22Rv1 (cell line): ENCODE data around the gene MIPOL1.
"Not testable (repeated sequence)": the region's sequence is repeated elsewhere in the genome, so short reads cannot be mapped to it uniquely, and the experiment has no call there.

Source experiments
- H3K27ac ChIP-seq: fragments of 450-650 bp; 2 replicates; pipeline ENCODE4 v1.5.1; 2017
- ZFX ChIP-seq: fragments of 450-650 bp; IDR thresholded peaks from 2 replicates; pipeline ENCODE4 v1.6.1; 2017; ENCODE audit warnings: antibody characterized with exemption, borderline replicate concordance
- TF ChIP-seq, protein P1 (sequence below): fragments of 450-650 bp; IDR thresholded peaks from 2 replicates; pipeline ENCODE4 v1.5.1; 2017; ENCODE audit warnings: mild to moderate bottlenecking

The MIPOL1 gene

DNA sequence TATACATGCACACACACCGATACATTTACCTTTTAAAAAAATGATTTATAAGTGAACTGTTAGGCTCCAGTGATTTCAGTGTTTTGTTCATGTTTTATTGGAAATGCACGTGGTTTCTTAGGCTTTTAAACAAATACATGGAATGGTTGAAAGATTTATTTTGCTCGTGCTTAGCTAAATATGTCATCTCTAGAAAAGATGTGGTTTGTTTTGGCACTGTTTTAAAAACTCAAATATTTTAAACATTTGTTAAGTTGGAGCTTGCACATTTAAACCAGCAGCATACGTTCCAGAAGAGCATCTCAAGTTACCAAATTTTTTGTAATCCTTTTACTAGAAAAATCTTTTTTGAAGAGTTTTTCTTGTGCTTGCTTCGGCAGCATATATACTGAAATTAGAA lies 352.8 kb downstream of the MIPOL1 start:
- H3K27ac ChIP-seq = peak overlapping the region; percentile 16; the same call in 1 of the 2 replicates
- no peak for TF ChIP-seq ZFX
- TF ChIP-seq, protein P1, sequence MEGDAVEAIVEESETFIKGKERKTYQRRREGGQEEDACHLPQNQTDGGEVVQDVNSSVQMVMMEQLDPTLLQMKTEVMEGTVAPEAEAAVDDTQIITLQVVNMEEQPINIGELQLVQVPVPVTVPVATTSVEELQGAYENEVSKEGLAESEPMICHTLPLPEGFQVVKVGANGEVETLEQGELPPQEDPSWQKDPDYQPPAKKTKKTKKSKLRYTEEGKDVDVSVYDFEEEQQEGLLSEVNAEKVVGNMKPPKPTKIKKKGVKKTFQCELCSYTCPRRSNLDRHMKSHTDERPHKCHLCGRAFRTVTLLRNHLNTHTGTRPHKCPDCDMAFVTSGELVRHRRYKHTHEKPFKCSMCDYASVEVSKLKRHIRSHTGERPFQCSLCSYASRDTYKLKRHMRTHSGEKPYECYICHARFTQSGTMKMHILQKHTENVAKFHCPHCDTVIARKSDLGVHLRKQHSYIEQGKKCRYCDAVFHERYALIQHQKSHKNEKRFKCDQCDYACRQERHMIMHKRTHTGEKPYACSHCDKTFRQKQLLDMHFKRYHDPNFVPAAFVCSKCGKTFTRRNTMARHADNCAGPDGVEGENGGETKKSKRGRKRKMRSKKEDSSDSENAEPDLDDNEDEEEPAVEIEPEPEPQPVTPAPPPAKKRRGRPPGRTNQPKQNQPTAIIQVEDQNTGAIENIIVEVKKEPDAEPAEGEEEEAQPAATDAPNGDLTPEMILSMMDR = no peak

DNA sequence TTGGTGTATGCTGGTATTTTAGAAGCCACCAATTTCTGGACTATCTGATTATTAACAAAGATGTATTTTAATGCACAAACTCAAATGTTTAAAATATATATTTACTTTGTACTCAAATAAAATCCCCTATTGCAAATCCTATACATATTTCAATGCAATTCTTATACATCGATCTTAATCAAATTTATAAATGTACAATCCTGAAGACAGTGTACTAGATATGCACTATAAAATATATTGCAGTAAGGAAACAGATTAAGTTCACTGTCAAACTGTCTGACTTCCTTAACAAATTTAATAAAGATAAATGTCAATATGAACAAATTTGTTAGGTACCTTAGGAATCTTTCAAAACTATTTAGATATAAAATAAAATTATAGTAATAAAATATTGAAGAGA lies 353.4 kb downstream of the MIPOL1 start:
- TF ChIP-seq ZFX = no peak
- H3K27ac ChIP-seq = peak overlapping the region; percentile 16; the same call in 1 of the 2 replicates

DNA sequence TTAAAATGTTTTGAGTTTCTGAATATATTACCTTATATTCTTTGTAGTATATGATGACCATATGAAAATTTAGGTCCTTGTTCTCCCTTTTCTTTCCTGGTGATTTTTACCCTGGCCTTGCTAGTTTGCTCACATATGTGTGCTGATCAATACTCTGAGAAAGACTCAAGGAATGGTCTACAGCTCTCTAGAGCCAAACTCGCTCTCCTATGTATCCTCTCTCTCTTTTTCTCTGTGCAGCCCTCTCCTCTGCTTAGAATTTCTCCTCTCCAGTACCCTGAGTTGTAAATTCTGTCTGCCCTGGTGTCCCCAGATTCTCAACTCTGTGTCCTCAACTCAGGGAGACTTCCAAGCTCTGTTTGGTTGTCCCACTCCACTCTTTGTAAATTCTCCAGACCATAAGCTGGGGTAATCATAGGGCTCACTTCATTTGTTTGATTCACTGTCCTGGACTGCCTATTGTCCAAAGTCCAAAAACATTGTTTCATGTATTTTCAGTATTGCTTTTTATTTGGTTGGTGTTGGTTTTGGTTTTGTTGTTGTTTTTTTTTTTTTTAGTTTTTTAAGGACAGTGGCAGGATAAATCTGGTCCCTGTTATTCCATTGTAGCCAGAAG lies 356.3 kb downstream of the MIPOL1 start:
- H3K27ac ChIP-seq = peak overlapping the region; percentile 24; the same call in 1 of the 2 replicates
- TF ChIP-seq, protein P1 = no peak
- no peak for TF ChIP-seq ZFX

DNA sequence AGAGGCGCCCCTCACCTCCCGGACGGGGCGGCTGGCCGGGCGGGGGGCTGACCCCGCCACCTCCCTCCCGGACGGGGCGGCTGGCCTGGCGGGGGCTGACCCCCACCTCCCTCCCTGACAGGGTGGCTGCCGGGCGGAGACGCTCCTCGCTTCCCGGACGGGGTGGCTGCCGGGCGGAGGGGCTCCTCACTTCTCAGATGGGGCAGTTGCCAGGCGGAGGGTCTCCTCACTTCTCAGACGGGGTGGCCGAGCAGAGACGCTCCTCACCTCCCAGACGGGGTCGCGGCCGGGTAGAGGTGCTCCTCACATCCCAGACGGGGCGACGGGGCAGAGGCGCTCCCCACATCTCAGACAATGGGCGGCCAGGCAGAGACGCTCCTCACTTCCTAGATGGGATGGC lies 357.9 kb downstream of the MIPOL1 start:
- not testable (repeated sequence) for H3K27ac ChIP-seq

DNA sequence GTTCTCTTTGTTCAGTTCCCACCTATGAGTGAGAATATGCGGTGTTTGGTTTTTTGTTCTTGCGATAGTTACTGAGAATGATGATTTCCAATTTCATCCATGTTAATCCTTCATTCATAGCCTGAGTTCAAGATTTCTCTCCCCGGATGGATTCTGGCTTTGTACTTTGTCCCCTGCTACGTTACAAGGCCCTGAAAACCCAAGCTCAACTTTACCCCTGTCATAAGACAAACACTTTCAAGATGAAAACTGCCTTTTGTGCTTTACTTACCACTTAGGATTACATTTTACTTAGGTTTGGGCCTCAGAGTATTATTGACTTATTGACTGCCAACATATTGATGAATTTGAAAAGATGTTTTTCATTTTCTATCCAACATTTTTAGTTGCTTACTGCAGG lies 361.0 kb downstream of the MIPOL1 start:
- TF ChIP-seq, protein P1 = no peak
- TF ChIP-seq ZFX = no peak

DNA sequence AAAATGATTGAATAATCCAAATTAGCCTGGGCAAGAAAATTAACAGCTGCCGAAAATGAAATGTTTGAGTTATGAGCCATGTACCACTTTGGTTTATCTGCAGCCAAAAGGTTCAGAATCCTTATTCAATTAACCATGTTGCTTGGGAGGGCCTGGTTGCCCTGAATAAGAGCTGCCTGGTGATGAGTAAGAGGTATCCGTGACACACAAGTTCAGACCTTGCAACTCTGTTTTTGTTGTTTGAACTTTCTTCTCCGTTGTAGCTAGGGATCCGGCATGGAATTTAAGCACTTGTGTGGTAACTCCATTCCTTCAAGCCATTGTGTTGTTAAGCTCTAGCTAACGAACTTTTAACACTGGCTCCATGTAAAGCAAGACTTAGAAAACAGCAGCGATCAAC lies 361.6 kb downstream of the MIPOL1 start:
- TF ChIP-seq ZFX = no peak
- TF ChIP-seq, protein P1 = no peak
- no peak overlapping the region for H3K27ac ChIP-seq

More for the DNA sequence above, 361.0 kb downstream of the MIPOL1 start:
- no peak overlapping the region for H3K27ac ChIP-seq

DNA sequence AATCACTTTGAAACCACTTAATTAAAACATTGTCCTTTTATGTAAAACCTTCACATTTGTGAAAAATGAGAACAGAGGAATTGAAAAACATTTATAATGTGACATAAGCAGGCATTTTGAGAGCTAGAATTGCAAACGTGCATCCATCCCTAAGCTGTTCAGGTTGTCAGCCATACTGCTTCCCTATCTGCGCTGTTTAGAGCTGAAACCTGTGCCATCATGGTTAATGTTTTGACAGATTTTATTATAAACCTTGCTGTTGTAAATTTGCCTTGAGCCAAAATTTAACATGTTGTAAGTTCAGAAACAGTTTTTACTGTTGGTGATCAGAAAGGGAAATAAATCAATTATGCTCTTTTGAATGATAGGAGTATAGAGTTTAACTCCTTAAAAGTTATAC lies 365.5 kb downstream of the MIPOL1 start:
- peak overlapping the region; percentile 96 for H3K27ac ChIP-seq
- TF ChIP-seq ZFX = no peak

DNA sequence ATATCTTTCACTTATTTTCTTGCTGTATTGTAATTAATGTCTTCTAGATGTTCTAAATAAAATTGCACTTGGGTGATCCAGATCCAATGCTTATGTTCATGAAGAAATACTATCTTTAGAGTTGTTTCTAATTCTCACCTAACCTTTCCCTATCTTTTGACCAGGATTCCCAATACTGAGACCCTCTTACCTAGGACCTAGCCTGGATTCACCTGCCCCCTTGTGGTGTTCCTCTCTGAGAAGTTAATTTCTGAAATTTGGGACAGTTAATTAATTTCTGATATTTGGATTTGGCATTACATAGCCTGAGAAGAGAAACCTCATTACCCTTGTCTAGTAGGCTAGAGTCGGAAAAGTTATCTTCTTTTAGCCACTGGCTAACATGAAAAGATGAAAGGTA lies 367.8 kb downstream of the MIPOL1 start:
- peak overlapping the region; percentile 96 for H3K27ac ChIP-seq
- TF ChIP-seq ZFX = no peak
- TF ChIP-seq, protein P1 = peak; percentile 57

DNA sequence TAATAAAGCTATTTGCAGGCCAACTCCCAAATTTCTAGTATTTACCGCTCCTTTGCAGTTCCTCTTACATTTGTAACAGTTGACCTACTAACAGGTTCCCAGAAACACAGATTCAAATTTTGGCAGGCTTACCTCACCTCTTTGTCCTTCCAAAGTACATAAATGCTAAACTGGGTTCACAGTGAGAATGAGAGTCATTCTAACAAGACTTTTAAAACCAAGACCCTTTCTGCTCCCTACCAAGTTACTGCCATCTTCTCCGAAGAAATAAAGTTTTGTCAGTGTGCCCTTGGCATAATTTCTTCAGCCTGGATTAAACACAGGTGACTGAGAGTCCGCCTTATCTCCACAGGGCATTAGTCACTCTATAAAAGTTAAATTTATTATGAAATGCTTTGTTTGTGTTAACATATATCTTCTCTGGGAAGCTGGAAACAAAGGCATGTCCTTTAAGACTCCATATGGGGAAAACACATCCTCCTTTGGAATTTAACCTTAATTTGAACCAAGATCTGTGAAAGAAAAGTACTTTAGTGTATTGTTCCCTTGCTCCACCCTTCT lies 369.2 kb downstream of the MIPOL1 start:
- TF ChIP-seq, protein P1 = no peak
- no peak for TF ChIP-seq ZFX
- H3K27ac ChIP-seq = peak overlapping the region; percentile 96
